Pancreas (tissue), 10 donors: ENCODE data around the gene RWDD3. TPM values are rescaled to one million over a fixed set of nuclear protein-coding genes. Genes with fewer than 3 reads are reported as not detected.

Experiments
- ATAC-seq, 4 donors: fragments of 200-7000 bp; cut with Tn5 transposase; one replicate each; pipeline versions ENCODE4 v1.8.0 to v1.9.1; 2020; ENCODE audit warnings: mild to moderate bottlenecking in 4 of 4, moderate library complexity in 4 of 4
- DNase-seq, 6 donors: peaks; one replicate each; pipeline ENCODE4 v3.0.0-alpha.2; 2020
- FAIRE-seq: peaks from 2 replicates; lab custom pipeline; 2012; peaks lifted over from hg19 to GRCh38; lab: Jason Lieb, UNC
- H3K27ac ChIP-seq, 4 donors: fragments of 200-600 bp; sonication (generic); 1 replicate in 3 of 4; 2 replicates in 1 of 4; pipeline versions ENCODE4 v1.5.0 to v1.8.0; 2020
- H3K27me3 ChIP-seq, 4 donors: fragments of 200-600 bp; one replicate each; pipeline ENCODE4 v1.8.0; 2021
- H3K36me3 ChIP-seq, 3 donors: fragments of 200-600 bp; sonication (generic) in 1 of 3; one replicate each; pipeline versions ENCODE4 v1.5.0 to v1.8.0; 2020 to 2021
- H3K4me1 ChIP-seq, 3 donors: fragments of 200-600 bp; one replicate each; pipeline ENCODE4 v1.8.0; 2021
- H3K4me3 ChIP-seq, 4 donors: fragments of 200-600 bp; sonication (generic) in 2 of 4; one replicate each; pipeline versions ENCODE4 v1.5.0 to v1.8.0; 2020 to 2021
- H3K9me3 ChIP-seq, 4 donors: fragments of 200-600 bp; one replicate each; pipeline ENCODE4 v1.8.0; 2021
- WGBS, 2 donors: extraction: QIAGEN DNeasy Blood & Tissue Kit; methylation state at CpG; one replicate each; pipeline ENCODE4 v1.1.7; 2013; 5-methylcytosine and 5-hydroxymethylcytosine counted together
- intact Hi-C, 3 donors: fragments of 100-400 bp; cut with DNase I; formaldehyde crosslinking; loops; one replicate each; pipeline versions ENCODE4 v1.11.1 to v1.14.2; 2022
- polyA plus RNA-seq, 2 donors: library from polyadenylated mRNA; stranded (reverse); fragments of 200-250 nt; gene quantifications; one replicate each; pipeline ENCODE4 v1.2.3, GENCODE V29; 2013
- total RNA-seq, 6 donors: library from RNA; stranded (reverse); fragmentation: NEBNext Ultra II Directional in 4 of 6; extraction: Animal tissue kit (Norgen Biotek cat#: 25700) in 4 of 6; gene quantifications; one replicate each; pipeline versions ENCODE4 v1.2.1 to v1.2.4, GENCODE V29; 2021 to 2023
- TF ChIP-seq, protein P1 (sequence below), 4 donors: fragments of 200-600 bp; sonication (generic) in 3 of 4; IDR thresholded peaks; one replicate each; pipeline versions ENCODE4 v1.5.0 to v1.8.0; 2021; ENCODE audit warnings: antibody characterized with exemption in 4 of 4
- donor health status: healthy with polysubstance abuse.
- donor health status: DM: no; HTN: no; CAD: no; lungs with moderate emphysema.
- donor health status: DM: no; HTN: no; CAD: no.
- donor health status: control.
- donor health status: control.
- donor health status: Bipolar disorder and iron deficiency.
- donor health status: DM: yes; HTN: yes; CAD: no.
- donor health status: DM: no; HTN: no; CAD: no.
- donor health status: DM: no; HTN: no; CAD: no.
- donor health status: DM: yes; HTN: yes; CAD: no.

The RWDD3 gene
- total and polyA plus RNA-seq, 8 donors: 5.0 to 37.1 (median 11.4) TPM

DNA sequence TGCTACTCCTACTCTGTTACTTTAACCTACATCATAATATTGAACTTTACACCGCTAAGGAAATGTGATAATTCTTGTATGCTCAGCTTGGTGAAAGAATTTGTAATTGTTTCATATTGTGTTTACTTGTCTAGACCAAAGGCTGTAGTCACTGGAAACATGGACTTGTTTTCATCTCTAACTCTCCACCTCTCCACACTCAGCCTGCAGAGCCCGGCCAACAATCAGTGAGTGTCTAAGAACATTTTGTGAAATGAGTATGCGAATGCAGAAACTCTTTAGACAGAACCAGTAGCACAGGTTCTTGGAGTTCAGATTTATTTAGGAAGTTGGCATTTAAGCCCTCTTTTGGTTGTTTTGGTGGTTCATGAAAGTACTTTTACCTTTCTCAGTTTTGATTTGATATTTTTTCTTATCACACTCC is 3.2 kb upstream of the RWDD3 start:
- Histone ChIP-seq H3K27me3 (no peaks in the 10 kb centered on the region), H3K27ac (peak overlapping the region in 3 of 4 donors; percentile 43 to 56 (median 49)), H3K36me3 (no peaks in the 10 kb centered on the region), H3K4me1 (peaks cover 14 to 48% (median 25%) of the 10 kb centered on the region in 3 donors), H3K9me3 (no peaks in the 10 kb centered on the region), H3K4me3 (no peak overlapping the region)
- ATAC-seq (peak in 2 of 4 donors; percentile 5 to 32), FAIRE-seq (no peak), DNase-seq (peak in 4 of 6 donors; percentile 27 to 39 (median 30))
- TF ChIP-seq, protein P1, sequence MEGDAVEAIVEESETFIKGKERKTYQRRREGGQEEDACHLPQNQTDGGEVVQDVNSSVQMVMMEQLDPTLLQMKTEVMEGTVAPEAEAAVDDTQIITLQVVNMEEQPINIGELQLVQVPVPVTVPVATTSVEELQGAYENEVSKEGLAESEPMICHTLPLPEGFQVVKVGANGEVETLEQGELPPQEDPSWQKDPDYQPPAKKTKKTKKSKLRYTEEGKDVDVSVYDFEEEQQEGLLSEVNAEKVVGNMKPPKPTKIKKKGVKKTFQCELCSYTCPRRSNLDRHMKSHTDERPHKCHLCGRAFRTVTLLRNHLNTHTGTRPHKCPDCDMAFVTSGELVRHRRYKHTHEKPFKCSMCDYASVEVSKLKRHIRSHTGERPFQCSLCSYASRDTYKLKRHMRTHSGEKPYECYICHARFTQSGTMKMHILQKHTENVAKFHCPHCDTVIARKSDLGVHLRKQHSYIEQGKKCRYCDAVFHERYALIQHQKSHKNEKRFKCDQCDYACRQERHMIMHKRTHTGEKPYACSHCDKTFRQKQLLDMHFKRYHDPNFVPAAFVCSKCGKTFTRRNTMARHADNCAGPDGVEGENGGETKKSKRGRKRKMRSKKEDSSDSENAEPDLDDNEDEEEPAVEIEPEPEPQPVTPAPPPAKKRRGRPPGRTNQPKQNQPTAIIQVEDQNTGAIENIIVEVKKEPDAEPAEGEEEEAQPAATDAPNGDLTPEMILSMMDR (IDR thresholded peaks at IDR 0.05): no peak
- intact Hi-C loops: loop anchor here in 2 of 3 donors (5.0 to 10.0 kb wide), 3 partner anchors 113 to 146 kb away; partner anchors contain the start of gene TLCD4 (in 2 of the 2)
- WGBS, 2 donors: 24 to 32% methylated on average over 3 of the region's 3 CpGs

DNA sequence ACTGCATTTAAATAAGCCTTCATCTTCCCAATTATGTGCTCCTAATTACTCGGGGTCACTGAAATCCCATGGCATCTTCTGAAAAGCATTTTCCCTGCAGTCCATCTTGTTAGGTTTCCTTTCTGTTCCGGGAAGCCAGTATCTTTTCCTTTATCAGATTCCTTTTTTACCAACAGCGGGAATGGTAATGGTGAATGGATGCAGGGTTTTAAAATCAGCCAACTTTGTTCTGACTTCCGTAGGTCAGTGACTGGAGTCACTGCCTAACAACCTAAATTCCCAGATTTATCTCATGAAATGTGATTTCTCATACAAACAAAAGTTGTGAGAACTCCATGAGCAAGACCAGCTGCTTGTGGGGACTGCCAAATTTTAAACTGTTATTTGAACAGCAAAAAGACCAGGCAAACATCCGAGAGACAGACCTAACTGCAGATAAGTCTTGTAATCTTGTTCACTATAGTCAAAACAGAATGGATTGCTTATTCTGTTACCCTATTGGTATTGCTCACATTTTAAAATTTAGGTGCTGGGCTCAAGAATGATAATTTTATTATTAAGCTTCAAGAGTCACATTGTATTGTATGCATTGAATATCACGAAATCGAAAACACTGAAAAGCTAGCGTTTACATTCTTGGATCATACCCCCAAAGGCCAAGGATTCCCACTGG is 1.2 kb upstream of the RWDD3 start:
- DNase-seq: peak in 4 of 6 donors; percentile 40 to 75 (median 74)
- Histone ChIP-seq H3K36me3 (no peaks in the 10 kb centered on the region), H3K27me3 (no peaks in the 10 kb centered on the region), H3K9me3 (no peaks in the 10 kb centered on the region), H3K4me3 (peak overlapping the region; percentile 90 to 97 (median 94)), H3K27ac (peak overlapping the region; percentile 73 to 92 (median 90)), H3K4me1 (peaks cover 14 to 48% (median 30%) of the 10 kb centered on the region in 3 donors)
- ATAC-seq: peak; percentile 51 to 59 (median 54)
- FAIRE-seq: no peak
- WGBS, 2 donors: 7 to 12% methylated on average over 8 of the region's 8 CpGs
- intact Hi-C loops: loop anchor here in 2 of 3 donors (5.0 to 10.0 kb wide), 3 partner anchors 115 to 148 kb away; partner anchors contain the start of gene TLCD4 (in 2 of the 2)
- TF ChIP-seq, protein P1 (IDR thresholded peaks at IDR 0.05): no peak

DNA sequence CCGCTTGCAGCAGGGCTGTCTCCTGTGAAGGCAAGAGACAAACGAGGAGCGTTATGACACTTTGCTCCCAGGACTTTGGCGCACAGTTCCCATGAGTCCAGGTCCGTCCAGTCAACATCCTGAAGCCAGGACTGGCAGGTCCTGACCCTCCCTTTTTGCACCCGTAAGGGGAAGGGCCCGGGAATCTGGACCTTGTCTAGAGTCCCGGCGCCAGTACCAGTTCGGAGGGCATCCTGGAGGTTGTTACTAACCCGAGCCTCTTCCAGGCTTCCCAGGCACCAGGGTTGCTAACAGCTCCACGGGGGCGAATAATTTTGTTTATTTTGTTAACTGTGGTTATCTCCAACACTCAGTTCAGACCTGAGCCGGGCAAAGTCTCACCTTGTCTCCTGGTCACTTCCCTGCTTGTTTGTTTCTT is 682 bp upstream of the RWDD3 start:
- ATAC-seq (peak; percentile 26 to 37 (median 30)), DNase-seq (peak; percentile 30 to 68 (median 44)), FAIRE-seq (no peak)
- Histone ChIP-seq H3K36me3 (no peaks in the 10 kb centered on the region), H3K4me1 (peaks cover 14 to 50% (median 30%) of the 10 kb centered on the region in 3 donors), H3K9me3 (no peaks in the 10 kb centered on the region), H3K4me3 (peak overlapping the region; percentile 90 to 97 (median 94)), H3K27me3 (no peaks in the 10 kb centered on the region), H3K27ac (peak overlapping the region; percentile 73 to 92 (median 90))
- TF ChIP-seq, protein P1 (IDR thresholded peaks at IDR 0.05): no peak
- intact Hi-C loops: loop anchor here in 2 of 3 donors (5.0 to 10.0 kb wide), 3 partner anchors 116 to 149 kb away; partner anchors contain the start of gene TLCD4 (in 2 of the 2)
- 1 to 2% methylated on average over 14 of the region's 14 CpGs for WGBS, 2 donors

DNA sequence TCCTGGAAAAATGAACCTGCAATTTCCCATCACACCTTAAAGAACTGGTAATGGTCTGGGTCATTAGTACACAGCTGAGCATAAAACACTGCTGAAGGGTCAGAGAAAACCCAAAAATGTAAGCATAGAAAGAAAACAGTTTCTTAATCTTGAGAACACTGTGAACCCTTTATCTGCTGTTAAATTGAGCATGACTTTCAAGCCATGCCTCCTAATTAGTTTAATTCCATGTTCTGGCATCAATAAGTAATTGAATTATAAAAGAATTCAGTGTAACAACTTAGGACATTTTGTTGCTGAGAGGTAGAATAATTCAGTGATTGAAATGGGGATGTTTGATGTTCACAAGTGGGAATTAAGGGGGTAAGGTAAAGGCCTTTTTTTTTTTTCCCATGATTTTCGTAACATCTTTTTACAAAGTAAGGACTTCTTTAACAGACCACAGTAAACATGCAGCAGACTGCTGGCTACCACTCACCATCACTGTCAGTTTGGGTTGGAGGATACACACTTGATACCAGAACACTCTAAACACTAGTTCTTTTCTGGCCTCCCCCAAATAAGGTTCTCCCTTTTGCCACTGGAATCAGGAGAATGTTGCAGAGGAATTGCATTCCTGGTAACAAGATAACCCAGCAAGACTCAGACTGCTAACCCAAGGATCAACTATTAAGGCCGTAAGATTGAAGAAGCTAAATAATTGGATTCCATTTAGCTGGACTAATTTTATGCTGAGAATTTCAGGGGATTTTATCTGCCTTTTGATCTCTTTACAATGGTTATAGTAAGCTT is 3.0 kb downstream of the RWDD3 start:
- no peak for DNase-seq
- TF ChIP-seq, protein P1 (IDR thresholded peaks at IDR 0.05): no peak
- H3K4me1 ChIP-seq: peaks cover 5 to 21% (median 11%) of the 10 kb centered on the region in 3 donors
- intact Hi-C loops: loop anchor here in 1 of 3 donors (10.0 kb wide), 2 partner anchors 122 to 152 kb away; partner anchors contain the start of gene TLCD4
- 94 to 95% methylated on average over 2 of the region's 2 CpGs for WGBS, 2 donors
- no peaks in the 10 kb centered on the region for H3K9me3 ChIP-seq
- peaks cover 0 to 5% (median 0%) of the 10 kb centered on the region in 3 donors for H3K36me3 ChIP-seq
- no peak overlapping the region for H3K27ac ChIP-seq
- H3K27me3 ChIP-seq: no peaks in the 10 kb centered on the region
- no peak overlapping the region for H3K4me3 ChIP-seq
- ATAC-seq: no peak
- FAIRE-seq: no peak
